Measurements from ENCODE around the gene MYO1F. TPM values are rescaled to one million over a fixed set of nuclear protein-coding genes. Genes with fewer than 3 reads are reported as not detected.
"Not testable (repeated sequence)": the region's sequence is repeated elsewhere in the genome, so short reads cannot be mapped to it uniquely, and the experiment has no call there.

The MYO1F gene
- total RNA-seq, 1 donor from 2014 or later: 9.5 TPM

GRCh38 chr19:8567522-8568172 is 9.6 kb downstream of the MYO1F start:
- DNase-seq (ENCODE audit: low spot score) (no peak), ATAC-seq (peak; percentile 51)

- ATAC-seq (no peak), DNase-seq (ENCODE audit: low spot score) (no peak)
Observed at GRCh38 chr19:8566855-8567254, 10.4 kb downstream of the MYO1F start.

GRCh38 chr19:8564866-8565265 is 12.4 kb downstream of the MYO1F start:
- ATAC-seq: not testable (repeated sequence)

GRCh38 chr19:8561075-8561764 is 16.0 kb downstream of the MYO1F start:
- DNase-seq (ENCODE audit: low spot score) (no peak), ATAC-seq (no peak)

More at GRCh38 chr19:8564866-8565265, 12.4 kb downstream of the MYO1F start:
- not testable (repeated sequence) for DNase-seq (ENCODE audit: low spot score)

DNA sequence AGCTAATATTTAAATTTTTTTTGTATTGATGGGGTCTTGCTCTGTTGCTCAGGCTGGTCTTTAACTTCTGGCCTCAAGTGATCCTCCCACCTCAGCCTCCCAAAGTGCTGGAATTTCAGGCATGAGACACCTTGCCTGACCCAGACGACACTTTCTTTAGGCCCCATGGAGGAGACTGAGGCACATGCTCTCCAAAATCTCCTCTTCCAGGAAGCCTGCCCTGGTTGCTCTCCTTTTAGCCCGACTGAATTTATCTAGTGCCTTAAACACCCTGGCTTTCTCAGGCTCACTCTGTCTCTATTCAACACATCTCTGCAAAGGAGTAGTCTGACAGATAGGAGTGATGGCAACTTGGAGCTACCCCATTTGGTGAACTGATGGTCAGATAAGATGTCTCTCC is 18.9 kb downstream of the MYO1F start:
- DNase-seq (ENCODE audit: low spot score) (no peak), ATAC-seq (no peak)

GRCh38 chr19:8557642-8558238 is 19.5 kb downstream of the MYO1F start:
- ATAC-seq (peak; percentile 39), DNase-seq (ENCODE audit: low spot score) (no peak)

- not testable (repeated sequence) for ATAC-seq
Observed at GRCh38 chr19:8553729-8554128, 23.5 kb downstream of the MYO1F start.

GRCh38 chr19:8552810-8553209 is 24.4 kb downstream of the MYO1F start:
- ATAC-seq (no peak), DNase-seq (ENCODE audit: low spot score) (no peak)

More at GRCh38 chr19:8553729-8554128, 23.5 kb downstream of the MYO1F start:
- DNase-seq (ENCODE audit: low spot score): not testable (repeated sequence)

- no peak for DNase-seq (ENCODE audit: low spot score)
- no peak for ATAC-seq
Observed at GRCh38 chr19:8550070-8550469, 27.2 kb downstream of the MYO1F start.

DNA sequence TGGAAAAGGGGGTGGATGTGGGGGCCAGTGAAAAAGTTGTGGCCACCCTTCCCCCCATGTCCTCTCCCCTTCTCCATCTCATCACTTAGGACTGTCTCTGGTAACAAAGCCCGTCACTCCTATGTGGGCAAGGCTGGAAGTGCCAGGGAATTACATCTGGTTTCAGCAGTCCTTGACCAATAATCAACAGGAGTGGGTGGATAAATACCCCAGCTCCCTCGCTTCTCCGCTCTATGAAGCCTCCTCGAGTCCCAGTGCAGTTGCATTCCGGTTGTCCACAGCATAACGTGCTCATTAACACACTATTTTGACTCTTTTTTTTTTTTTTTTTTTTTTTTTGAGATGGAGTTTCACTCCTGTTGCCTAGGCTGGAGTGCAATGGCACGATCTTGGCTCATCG is 31.5 kb downstream of the MYO1F start:
- DNase-seq (ENCODE audit: low spot score) (no peak), ATAC-seq (no peak)

- DNase-seq (ENCODE audit: low spot score): no peak
- ATAC-seq: no peak
Observed at GRCh38 chr19:8544168-8544567, 33.1 kb downstream of the MYO1F start.

DNA sequence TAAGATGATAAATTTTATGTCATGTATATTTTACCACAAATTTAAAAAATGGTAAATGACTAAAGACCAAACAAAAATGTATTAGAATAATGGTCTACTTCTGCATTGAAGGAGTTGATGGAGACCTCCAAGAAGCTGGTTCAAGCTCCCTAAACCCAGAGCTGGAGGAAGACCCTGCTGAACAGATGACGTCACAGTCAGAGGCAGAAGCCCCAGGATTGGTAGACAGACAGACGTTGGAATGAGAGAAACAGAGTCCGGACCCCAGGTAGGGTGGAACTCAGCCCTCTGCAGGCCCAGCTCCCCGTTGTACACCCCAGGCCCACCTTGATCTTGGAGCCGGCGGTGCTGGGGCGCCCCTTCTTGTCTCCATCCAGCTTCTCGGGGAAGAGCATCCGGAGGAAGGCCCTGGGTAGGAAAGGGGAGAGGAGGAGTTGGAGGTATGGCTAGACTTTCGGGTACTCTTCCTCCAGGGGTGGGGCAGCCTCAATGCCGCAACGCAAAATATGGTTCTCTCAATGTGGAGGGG is 37.6 kb downstream of the MYO1F start:
- ATAC-seq: no peak
- DNase-seq (ENCODE audit: low spot score): no peak

- ATAC-seq (no peak), DNase-seq (ENCODE audit: low spot score) (no peak)
Observed at GRCh38 chr19:8537099-8537498, 40.1 kb downstream of the MYO1F start.

DNA sequence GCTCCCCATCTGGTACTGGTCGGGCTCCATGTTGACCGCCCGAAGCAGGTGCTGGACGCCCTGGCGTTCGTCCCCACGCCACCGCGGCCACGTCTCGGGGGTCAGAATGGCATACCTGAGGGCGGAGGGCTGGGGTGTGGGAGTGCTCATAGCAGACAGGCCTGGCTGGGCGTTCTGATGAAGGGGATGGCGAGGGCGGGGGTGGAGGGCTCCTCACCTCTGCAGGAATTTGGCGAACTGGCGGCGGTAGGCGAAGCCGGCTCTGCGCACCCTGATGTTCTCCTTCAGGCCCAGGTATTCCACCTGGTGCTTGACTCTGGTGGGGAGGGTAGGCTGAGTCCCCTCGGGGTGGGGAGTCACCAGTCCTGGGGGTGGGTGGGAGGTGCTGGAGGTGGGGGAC is 41.0 kb downstream of the MYO1F start:
- no peak for ATAC-seq
- no peak for DNase-seq (ENCODE audit: low spot score)

GRCh38 chr19:8532225-8532624 is 45.0 kb downstream of the MYO1F start:
- DNase-seq (ENCODE audit: low spot score) (no peak), ATAC-seq (no peak)

DNA sequence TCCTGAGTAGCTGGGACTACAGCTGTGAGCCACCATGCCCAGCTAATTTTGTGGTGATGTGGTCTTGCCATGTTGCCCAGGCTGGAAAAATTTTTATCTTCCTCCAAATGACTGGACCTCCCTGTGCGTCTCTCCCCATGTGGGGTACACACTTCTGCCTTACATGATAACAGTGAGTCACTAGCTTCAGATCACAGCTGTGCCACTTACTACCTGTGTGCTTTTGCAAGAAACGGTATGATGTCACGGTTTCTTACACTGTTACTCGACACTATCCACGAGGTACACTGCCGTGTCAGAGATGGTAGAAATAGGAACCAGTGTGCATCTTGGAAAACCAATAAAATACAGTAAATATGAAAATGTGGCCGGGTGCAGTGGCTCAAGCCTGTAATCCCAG is 45.8 kb downstream of the MYO1F start:
- no peak for DNase-seq (ENCODE audit: low spot score)
- no peak for ATAC-seq

GRCh38 chr19:8530061-8530679 is 47.1 kb downstream of the MYO1F start:
- ATAC-seq: no peak
- no peak for DNase-seq (ENCODE audit: low spot score)

GRCh38 chr19:8529369-8530006 is 47.8 kb downstream of the MYO1F start:
- DNase-seq (ENCODE audit: low spot score) (no peak), ATAC-seq (no peak)

- no peak for DNase-seq (ENCODE audit: low spot score)
Observed at GRCh38 chr19:8528500-8528899, 48.7 kb downstream of the MYO1F start.

DNA sequence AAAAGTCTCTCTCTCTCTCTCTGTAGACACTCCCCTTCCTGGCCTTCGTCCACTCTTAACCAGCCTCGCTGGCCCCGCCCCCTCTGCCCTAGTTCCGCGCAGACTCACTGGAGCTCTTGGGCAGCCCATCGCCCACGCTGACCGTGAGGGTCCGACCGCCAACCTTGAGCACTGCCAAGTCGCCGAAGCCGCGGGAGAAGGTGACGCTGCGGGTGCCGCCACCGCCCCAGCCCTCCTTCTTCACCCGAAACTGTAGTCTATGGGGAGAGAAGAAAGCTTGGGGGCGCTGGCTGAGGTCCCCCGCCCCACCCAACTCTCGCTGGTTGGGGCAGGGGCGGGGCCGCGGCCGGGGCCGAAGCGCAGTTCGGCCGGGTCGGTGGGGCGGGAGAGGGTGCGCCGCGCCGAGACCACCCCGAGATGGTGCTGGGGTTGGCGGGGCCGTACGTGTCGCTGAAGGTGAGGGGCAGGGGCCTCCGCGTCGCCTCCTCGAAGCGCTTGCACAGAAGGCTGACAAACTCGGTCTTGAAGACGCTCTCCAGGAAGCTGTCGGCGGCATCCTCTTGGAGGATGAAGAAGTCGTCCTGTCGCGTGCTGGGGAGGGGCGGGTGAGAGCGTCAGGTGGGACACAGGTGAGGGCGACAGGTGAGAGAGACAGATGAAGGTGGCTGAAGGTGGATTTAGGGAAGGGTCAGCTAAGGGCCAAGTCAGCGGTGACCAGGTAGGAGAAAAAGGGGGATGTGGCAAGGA is 50.7 kb downstream of the MYO1F start:
- ATAC-seq (peak; percentile 71), DNase-seq (ENCODE audit: low spot score) (peak; percentile 90)

More at GRCh38 chr19:8528500-8528899, 48.7 kb downstream of the MYO1F start:
- no peak for ATAC-seq

All from left lobe of liver (tissue), 2 donors.